ENCODE measurements around the gene FBXO36. TPM values are rescaled to one million over a fixed set of nuclear protein-coding genes. Genes with fewer than 3 reads are reported as not detected.

Gene FBXO36
- total RNA-seq, 1 donor from 2014 or later = 0.62 TPM

DNA sequence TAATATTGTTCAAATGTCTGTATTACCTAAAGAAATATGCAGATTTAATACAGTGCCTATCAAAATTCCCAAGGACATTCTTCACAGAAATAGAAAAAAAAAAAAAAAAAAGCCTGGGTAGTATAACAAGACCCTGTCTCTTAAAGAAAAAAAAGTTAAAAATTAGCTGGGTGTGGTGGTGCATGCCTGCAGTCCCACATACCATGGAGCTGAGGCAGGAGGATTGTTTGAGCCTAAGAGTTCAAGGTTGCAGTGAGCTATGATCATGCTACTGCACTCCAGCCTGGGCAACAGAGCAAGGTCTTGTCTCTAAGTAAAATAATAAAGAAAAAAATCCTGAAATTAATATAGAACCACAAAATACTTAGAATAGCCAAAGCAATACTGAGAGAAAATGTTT is 94.5 kb downstream of the FBXO36 start:
- no peak for ATAC-seq
- DNase-seq (ENCODE audit: missing footprints) = no peak
- intact Hi-C loops (cut with DNase I) = no loop called here

DNA sequence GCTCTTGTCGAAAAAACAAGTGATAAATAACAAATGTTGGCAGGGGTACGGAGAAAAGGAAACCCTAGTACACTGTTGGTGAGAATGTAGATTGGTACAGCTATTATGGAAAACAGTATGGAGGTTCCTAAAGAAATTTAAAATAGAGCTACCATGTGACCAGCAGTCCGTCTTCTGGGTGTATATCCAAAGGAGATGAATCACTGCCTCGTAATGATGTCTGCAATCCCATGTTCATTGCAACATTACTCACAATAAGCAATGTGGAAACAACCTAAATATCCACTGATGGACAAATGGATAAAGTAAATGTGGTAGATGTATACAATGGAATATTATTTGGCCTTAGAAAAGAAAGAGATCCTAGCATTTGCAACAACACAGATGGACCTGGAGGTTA is 95.8 kb downstream of the FBXO36 start:
- ATAC-seq = no peak
- no peak for DNase-seq (ENCODE audit: missing footprints)
- intact Hi-C loops (cut with DNase I) = no loop called here

DNA sequence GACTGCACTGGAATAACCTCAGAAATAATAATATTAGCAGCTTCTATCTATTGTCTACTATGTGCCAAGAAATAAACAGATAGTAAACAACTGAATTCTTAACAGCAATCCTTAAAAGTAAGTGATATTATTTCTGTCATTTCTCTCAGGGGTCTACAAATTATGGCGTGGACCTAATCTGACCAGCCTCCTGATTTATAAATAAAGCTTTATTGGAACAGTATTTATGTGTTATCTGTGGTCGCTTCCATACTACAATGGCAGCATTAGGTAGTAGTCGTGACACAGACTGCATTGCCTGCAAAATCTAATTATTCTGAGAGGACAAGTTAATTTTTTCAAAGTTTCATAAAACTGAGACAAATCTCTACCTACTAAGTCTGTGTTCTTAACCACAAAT is 97.4 kb downstream of the FBXO36 start:
- intact Hi-C loops (cut with DNase I) = no loop called here
- DNase-seq (ENCODE audit: missing footprints) (no peak), ATAC-seq (no peak)

DNA sequence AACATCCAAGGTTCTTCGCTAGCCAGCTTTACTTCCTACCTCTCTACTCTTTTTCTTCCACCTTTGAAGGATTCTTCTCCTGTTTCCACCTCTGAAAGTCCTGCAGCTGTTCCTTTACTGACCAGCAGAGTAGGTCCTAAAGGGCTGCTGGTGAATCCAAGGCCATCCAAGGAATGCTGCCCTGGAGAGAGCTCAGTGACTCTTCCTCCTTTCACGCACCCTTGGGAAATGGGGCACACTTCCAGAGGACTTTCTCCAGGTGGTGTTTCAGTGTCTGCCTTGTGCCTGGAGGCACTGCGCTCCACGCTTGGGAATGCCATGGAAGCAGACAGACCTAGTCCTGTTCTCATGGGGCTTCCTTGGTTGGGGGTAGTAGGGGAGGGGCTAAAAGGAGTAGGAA is 101.0 kb downstream of the FBXO36 start:
- no peak for ATAC-seq
- no peak for DNase-seq (ENCODE audit: missing footprints)
- intact Hi-C loops (cut with DNase I) = no loop called here

DNA sequence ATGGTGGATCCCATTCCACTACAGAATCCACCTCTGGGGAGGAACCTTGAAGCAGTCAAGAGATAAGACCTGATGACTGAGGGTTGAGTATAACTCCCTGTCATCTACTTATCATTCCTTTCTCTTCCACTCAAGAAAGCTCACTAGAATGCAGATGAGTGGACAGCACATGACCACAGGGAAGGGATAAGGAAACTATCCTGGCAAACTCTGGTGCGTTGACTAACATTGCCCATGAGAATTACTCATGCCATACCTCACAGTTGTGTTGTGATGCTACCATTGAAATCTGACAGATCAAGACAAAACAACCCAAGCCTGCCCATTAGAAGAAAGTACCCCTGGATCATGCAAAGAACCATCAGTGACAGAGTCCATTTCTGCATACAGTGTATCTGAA is 119.9 kb downstream of the FBXO36 start:
- intact Hi-C loops (cut with DNase I) = no loop called here
- no peak for DNase-seq (ENCODE audit: missing footprints)
- no peak for ATAC-seq

DNA sequence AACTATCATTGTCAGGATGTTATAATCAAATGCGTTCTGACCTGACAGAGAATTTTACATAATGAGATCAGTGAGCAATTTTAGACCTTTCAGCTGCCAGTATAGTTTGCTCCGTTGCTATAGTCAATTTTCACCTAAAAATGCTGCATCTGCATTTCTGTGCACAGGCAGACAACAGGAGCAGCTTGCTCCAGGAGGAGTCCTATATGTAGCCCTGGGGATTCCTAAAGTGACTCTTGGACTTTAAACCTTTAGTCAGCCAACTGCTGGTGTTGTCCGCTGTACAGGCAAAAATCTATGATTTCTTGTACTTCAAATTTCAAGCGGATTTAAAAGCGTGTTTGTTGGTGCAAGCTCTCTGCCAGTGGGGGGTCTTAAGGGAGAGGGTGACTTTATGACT is 120.7 kb downstream of the FBXO36 start:
- ATAC-seq (no peak), DNase-seq (ENCODE audit: missing footprints) (no peak)
- intact Hi-C loops (cut with DNase I) = no loop called here

DNA sequence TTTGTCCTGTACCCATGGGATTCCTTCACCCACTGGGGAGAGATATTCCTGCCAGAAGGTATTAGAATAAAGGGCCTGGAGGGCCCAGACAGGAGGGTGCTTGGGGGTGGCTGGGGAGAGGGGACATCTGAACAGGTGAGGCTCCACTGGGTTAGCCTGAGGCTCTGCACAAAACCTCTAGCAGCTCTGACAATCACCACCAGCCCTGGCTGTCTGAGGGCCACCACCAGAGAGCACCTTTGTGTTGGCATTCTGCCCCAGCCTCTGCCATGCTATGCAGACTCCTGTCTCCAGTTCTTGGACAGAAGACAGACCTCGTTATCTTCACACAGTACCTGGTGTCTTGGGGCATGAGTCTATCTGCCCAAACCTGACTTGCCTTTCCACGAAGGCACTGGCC is 121.2 kb downstream of the FBXO36 start:
- intact Hi-C loops (cut with DNase I) = no loop called here
- ATAC-seq (no peak), DNase-seq (ENCODE audit: missing footprints) (no peak)

DNA sequence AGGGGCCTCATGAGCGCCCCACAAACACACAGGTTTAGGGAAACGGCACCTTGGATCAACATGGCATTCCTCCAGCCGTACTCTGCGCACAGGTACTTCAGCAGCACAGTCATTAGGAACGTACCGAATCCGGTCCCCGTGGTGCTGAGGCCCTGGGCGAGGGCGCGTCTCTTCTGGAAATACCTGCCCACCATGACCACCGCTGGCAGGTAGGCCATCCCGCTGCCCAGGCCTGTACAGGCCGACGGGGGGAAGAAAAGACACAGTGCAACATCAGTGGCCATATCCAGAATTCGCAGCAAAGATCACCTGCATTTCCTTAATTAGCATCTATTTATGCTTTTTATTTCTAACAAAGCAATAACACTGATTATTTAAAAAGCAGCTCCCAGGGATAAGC is 124.2 kb downstream of the FBXO36 start:
- intact Hi-C loops (cut with DNase I) = no loop called here
- DNase-seq (ENCODE audit: missing footprints) (no peak), ATAC-seq (no peak)

DNA sequence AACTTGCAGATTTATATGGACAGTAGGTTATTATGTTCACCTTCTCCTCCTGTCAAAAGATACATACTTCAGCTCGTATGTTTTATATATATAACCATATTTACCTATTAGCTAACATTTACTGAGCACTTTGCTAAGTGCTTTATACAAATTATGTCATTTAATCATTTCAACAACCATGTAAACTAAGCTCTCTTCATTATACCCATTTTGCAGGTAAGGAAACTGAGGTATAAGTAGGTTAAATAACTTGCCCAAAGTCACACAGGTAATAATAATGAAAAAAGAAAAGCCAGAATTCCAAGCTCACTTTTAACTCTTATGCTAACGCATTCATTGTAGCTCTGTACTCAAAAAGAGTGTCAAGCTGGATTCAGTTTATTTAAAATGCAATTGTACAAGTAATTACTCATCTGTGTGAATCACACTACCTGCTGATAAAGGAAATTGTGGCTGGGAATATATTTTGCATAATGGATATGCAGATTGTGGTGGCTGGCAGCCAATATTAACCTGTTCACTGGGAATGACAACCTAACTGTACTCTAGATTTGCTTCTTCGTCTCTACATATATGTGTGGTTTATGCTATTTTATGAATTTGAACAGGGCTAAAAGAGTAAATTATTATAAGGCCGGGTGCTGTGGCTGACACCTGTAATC is 125.8 kb downstream of the FBXO36 start:
- intact Hi-C loops (cut with DNase I) = no loop called here
- DNase-seq (ENCODE audit: missing footprints) (no peak), ATAC-seq (no peak)

DNA sequence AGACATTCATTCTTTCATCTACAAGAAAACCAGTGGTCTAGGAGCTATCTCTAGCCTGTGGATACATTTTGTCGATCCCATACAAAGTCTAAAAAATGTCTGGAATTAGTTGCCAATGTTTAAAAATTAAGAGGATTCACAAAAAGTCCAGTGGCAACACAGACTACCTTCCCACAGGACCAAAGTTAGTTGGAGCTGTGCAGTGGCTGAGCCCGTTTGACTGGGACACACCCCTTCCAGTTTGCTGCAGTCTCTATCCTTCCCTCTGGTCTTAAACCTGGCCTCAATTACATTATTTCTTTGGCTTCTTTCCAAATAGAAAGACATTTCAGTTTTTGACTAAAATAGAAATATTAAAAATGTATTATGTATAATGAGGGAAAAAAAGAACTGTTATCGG is 127.8 kb downstream of the FBXO36 start:
- ATAC-seq = no peak
- intact Hi-C loops (cut with DNase I) = no loop called here
- DNase-seq (ENCODE audit: missing footprints) = no peak

DNA sequence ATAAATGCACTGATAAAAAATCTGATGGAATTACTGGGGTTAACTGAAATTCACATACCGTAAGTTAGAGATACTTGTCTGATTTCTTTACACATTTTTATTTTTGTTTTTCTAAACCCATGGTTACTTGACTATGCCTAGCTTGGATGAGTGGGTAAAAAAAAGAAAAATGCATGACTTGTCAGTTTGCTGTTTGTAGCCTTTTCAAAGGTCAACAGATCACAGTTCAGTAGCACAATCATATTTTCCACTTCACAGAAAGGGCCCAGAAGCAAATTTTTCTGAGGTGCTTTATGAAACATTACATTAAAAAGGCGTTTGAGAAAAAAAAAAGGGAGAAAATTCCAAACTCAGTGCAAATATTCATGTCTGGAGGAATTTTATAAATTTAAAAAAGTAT is 130.0 kb downstream of the FBXO36 start:
- no peak for DNase-seq (ENCODE audit: missing footprints)
- intact Hi-C loops (cut with DNase I) = no loop called here

DNA sequence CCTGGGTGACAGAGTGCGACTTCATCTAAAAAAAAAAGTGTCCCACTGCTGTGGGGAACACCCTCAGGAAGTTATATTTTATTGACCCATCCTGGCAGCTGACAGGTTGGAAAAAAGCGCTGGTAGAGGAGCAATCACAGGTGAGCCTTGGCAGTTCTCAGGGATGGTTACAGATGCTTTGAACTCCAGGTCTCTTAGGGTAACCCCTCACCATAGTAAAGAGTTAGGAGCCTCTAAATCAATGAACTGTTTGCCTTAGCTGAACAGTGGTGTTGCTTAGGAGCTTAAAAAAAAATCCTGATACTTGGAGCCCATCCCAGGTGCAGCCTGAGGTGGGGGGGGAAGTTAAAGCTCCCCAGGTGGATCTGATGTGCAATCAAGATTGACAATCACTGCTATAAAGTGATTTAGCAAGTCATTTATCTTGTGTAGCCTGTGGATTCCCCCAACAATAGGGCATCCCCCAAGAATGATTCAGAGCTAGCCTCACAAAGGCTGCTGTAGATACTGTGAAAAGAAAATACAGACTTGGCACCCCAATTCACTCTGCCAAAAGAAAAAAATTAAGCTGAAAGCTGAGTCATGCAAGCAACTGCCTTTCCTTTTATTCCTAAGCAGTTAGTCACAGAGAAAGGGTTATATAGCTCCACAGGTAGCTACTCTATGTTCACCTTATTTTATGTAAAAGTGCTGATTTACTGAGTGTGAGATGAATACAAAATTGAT is 131.6 kb downstream of the FBXO36 start:
- intact Hi-C loops (cut with DNase I) = no loop called here
- DNase-seq (ENCODE audit: missing footprints) = no peak
- ATAC-seq = no peak

More for the DNA sequence above, 130.0 kb downstream of the FBXO36 start:
- no peak for ATAC-seq

DNA sequence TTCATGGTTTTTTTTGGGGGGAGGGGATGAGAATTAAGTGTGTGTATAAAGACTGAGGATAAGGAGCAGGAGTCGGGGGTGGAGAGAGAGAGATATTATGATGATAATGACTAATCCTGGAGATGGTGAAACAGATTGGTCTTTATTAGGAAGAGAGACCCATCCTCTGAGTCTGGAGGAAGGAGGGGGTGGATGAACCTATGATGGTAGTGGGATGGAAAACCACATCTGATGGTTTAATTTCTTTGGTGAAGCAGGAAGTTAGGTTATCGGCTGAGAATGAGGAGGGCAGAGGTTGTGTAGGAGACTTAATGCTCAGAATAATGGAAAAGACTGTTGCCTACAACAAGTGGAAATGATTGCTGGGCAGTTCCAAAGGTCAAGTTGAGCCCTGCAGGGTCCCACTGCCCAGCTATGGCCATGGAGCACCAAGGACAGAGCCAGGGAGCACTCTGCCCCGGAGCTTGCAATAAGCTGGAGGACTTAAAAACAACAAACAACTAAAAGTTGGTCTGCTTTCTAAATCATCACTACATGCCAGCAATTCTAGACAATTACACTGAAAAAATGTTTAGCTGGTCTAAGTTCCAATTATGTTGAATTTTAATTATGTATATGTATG is 138.5 kb downstream of the FBXO36 start:
- intact Hi-C loops (cut with DNase I) = no loop called here
- ATAC-seq (no peak), DNase-seq (ENCODE audit: missing footprints) (no peak)

Other genes starting within 250 kb of the FBXO36 start
- gene DNER, start 207.9 kb upstream of the FBXO36 start, total RNA-seq = 3.3 TPM
- 180 TPM for gene TRIP12, start 494 bp upstream of the FBXO36 start, total RNA-seq
- 5.4 TPM for gene SLC16A14, start 146.4 kb downstream of the FBXO36 start, total RNA-seq

Measured in Right ventricle myocardium inferior (tissue), 1 donor.